HG03196 (cell line): ENCODE measurements around the gene PRR30.

ENCODE experiments used
- ATAC-seq: cut with Tn5 transposase; IDR thresholded peaks from one replicate; pipeline ENCODE4 v1.9.1; 2021; ENCODE audit not compliant: unreplicated experiment

Gene PRR30

GRCh38 chr2:27099334-27099955 lies 39.8 kb downstream of the PRR30 start:
- ATAC-seq = no peak

DNA sequence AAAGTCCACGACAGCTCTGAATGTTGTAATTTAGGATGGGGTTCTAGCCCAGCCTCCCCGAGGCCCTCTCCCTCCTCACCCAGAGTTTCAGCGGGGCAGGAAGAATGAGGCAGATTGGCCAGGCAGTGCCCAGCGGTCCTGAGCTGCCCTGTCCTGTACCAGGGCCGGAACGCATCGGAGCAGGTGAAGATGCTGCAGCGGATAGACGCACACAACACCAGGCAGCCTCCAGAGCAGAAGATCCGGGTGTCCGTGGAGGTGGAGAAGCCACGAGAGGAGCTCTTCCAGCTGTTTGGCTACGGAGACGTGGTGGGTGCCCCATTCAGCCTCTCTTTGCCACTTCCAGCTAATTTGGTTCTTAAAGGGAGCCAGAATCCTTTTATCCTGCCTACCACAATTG lies 41.9 kb downstream of the PRR30 start:
- ATAC-seq = no peak

GRCh38 chr2:27096748-27097297 lies 42.4 kb downstream of the PRR30 start:
- ATAC-seq = no peak

- no peak for ATAC-seq
Observed at GRCh38 chr2:27095745-27096651, 43.2 kb downstream of the PRR30 start.

DNA sequence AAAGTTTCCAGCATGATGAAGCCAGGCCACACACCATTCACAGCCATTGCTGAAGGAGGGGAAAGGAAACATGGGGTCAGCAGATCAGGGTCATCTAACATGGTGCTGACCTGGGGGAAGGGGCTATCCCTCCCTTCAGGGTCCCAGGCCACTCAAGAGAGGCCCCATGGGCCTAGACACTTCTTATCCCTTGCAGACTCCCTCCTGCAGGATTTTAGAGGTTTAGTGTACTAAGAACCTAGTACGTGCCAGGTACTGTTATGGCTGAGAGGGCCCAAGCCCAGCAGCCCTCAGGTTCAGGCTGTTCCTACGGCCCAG lies 43.8 kb downstream of the PRR30 start:
- no peak for ATAC-seq

GRCh38 chr2:27094353-27094984 lies 44.7 kb downstream of the PRR30 start:
- ATAC-seq = no peak

DNA sequence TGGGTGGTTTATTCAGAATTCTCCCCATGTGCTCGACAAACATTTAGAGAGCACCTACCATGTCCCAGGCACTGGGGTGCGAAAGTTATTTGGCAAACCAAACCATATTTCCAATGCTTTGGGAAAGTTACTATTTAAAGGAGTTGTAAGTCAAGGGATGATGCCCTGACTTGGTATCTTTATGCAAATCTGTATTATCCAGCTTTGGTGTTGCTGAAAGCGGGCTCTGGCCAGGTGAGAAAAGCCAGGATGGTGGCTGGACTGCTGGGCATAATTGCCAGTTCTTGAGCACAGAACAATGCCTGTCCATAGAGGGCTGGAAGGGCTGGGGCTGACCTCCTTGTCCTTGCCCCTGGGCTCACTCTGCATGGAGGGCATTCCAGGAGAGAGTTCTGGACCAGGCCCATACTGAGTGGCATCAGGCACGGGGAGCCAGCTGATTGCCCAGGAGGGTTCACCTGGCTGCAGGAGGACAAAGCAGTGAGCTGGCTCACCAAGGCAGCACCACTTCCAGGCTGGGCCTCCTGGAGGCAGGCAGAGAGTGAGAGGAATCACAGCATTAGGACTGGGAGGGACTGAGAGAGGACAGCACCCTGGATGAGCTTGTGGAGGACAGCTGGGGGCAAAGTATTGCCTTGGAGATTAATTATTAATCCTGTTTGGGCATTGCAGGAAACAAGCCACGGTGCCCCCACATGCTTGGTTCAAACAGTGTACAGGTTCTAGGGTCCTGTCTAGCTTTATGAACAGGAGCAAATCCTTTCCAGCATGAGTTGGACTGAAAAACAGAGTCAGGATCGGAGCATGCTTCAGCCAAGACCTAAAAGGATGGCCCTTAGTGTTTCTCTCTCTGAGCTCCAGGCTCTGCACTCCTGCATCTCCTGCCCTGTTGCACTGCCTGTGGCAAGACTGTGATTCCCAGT lies 45.5 kb downstream of the PRR30 start:
- no peak for ATAC-seq

DNA sequence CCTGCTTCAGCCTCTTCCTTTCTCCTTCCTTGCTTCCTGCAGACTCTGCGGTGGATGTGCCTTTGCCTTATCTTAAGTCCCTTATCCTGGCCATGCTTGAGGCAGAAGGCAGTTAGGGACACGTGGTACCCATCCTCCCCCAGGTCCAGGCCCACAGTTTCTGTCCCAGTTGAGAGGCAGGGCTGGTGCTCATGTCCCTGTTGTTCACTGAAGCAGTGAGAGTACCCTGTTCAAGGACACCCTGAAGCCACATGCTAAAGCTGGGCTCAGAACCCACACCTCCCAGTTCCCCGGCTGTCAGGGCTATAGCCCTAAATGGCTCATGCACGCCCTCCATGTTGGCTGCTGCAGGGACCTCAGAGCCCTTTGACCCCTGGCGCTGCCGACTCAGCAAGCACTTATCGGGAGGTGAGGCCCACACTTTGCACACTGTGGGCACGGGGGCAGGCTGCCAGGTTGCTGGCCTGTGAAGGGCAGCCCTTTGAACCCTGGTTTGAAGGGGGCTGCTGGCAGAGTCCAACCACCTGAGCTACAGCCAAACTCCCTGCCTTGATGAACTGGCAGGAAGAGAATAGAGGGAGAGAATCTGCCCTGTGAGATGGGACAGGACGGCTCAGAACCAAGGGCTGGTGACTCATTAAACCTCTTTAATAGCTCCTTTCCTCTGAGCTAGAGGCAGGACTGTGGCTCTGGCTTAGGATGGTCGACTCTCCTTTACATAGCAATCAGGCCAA lies 46.3 kb downstream of the PRR30 start:
- no peak for ATAC-seq

- no peak for ATAC-seq
Observed at GRCh38 chr2:27091746-27092695, 47.2 kb downstream of the PRR30 start.

DNA sequence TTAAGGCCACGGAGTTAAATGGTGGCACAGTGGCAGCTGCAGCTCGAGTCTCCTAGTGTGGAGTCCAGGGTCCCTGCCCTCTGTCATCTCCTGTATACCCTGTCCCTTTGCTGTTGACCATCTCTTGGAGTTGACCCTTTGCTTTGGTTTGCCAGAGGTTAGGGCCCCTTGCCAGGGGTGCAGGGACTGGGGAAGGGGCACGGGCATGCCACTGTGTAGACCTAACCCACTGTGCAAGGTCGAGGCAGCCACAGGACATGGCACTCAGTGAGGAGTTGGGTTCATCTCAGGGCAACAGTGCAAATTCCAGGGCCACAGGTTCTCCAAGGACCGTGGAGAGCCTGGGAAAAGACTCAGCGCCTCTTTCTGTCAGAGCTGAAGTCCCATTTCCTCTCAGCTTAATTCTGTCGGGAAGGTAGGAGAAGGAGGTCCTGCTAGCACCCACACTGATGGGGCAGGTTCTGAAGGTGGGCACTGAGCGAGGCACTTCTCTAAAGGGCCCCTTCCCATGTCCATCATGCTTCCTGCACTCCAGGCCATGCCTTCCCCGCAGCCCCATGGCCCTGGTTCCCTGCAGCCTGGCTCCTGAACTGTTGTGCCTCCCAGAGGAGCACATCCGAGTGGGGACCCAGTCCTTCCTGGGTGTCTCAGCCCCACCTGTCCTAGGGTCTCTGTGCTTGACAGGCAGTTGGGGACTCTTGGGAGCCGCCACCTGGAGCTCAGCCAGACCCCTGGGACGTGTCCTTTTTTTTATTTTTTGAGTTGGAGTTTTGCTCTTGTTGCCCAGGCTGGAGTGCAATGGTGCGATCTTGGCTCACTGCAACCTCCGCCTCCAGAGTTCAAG lies 49.9 kb downstream of the PRR30 start:
- no peak for ATAC-seq

- no peak for ATAC-seq
Observed at GRCh38 chr2:27088634-27089033, 50.6 kb downstream of the PRR30 start.

- no peak for ATAC-seq
Observed at GRCh38 chr2:27087823-27088410, 51.3 kb downstream of the PRR30 start.
